K562 (cell line): Measurements from ENCODE around the gene ZFR2. TPM values are rescaled to one million over a fixed set of nuclear protein-coding genes. Genes with fewer than 3 reads are reported as not detected.

Source experiments
- BRD4 ChIP-seq: fragments of 200-600 bp; sonication (generic); IDR thresholded peaks from 2 replicates; pipeline ENCODE4 v1.6.1; 2017; ENCODE audit warnings: inconsistent platforms
- CEBPZ ChIP-seq: fragments of 150-350 bp; IDR thresholded peaks from 2 replicates; pipeline ENCODE4 v1.6.1; 2014; ENCODE audit warnings: low read depth, mild to moderate bottlenecking, low read length, borderline replicate concordance
- CREB5 ChIP-seq: fragments of 250-450 bp; sonication (Bioruptor Pico); IDR thresholded peaks from 2 replicates; pipeline ENCODE4 v1.5.0; 2020; ENCODE audit warnings: mild to moderate bottlenecking
- ELF1 ChIP-seq: fragments of 200-800 bp; sonication (Bioruptor generic); IDR thresholded peaks from 2 replicates; pipeline ENCODE4 v1.6.1; 2016; ENCODE audit warnings: missing genetic modification characterization, missing compliant biosample characterization
- ETV1 ChIP-seq: fragments of 450-650 bp; conservative IDR thresholded peaks from 2 replicates; pipeline ENCODE4 v1.6.1; 2016; ENCODE audit warnings: missing genetic modification characterization, control low read depth, low read depth, missing compliant biosample characterization
- GATAD2B ChIP-seq: fragments of 450-650 bp; IDR thresholded peaks from 2 replicates; pipeline ENCODE4 v1.6.1; 2017; ENCODE audit warnings: mild to moderate bottlenecking, borderline replicate concordance
- HEY1 ChIP-seq: fragments of 250-450 bp; sonication (Bioruptor Pico); IDR thresholded peaks from 2 replicates; pipeline ENCODE4 v1.5.0; 2020; ENCODE audit warnings: mild to moderate bottlenecking, moderate library complexity, borderline replicate concordance
- NFE2L1 ChIP-seq: fragments of 450-650 bp; IDR thresholded peaks from 2 replicates; pipeline ENCODE4 v1.6.1; 2016; ENCODE audit warnings: missing genetic modification characterization, low read depth, mild to moderate bottlenecking, missing compliant biosample characterization, moderate library complexity, borderline replicate concordance
- PML ChIP-seq: IDR thresholded peaks from 2 replicates; pipeline ENCODE4 v1.6.1; 2012; ENCODE audit warnings: low read length, inconsistent platforms
- PTRF ChIP-seq: fragments of 450-650 bp; IDR thresholded peaks from 2 replicates; pipeline ENCODE4 v1.6.1; 2016; ENCODE audit warnings: mild to moderate bottlenecking, missing genetic modification characterization, missing compliant biosample characterization
- PTTG1 ChIP-seq: fragments of 450-650 bp; IDR thresholded peaks from 2 replicates; pipeline ENCODE4 v1.6.1; 2016; ENCODE audit warnings: low read depth, mild to moderate bottlenecking, missing genetic modification characterization, missing compliant biosample characterization
- SNRNP70 ChIP-seq: fragments of 200-400 bp; formaldehyde crosslinking; optimal IDR thresholded peaks from 2 replicates; pipeline ENCODE3; 2017; ENCODE audit warnings: low read depth, low read length
- TRIM24 ChIP-seq, 2 experiments: fragments of 450-650 bp; IDR thresholded peaks; 2 replicates each; pipeline ENCODE4 v1.6.1; 2016
- U2AF1 ChIP-seq: fragments of 200-400 bp; formaldehyde crosslinking; optimal IDR thresholded peaks from 2 replicates; pipeline ENCODE3; 2017; ENCODE audit warnings: mild to moderate bottlenecking, low read depth, low read length, moderate library complexity
- XRCC4 ChIP-seq: IDR thresholded peaks from one replicate; pipeline ENCODE4 v1.6.1; 2011; ENCODE audit not compliant: insufficient read depth, insufficient read length; ENCODE audit errors: extremely low read depth
- ZBTB7A ChIP-seq: IDR thresholded peaks from 2 replicates; pipeline ENCODE4 v1.6.1; 2011; ENCODE audit warnings: low read depth, mild to moderate bottlenecking, low read length, moderate library complexity, borderline replicate concordance; ENCODE audit not compliant: control insufficient read depth
- ZNF212 ChIP-seq: fragments of 450-650 bp; formaldehyde crosslinking; IDR thresholded peaks from 2 replicates; pipeline ENCODE4 v1.4.0; 2020; ENCODE audit warnings: mild to moderate bottlenecking
- ZNF75A ChIP-seq: fragments of 450-650 bp; formaldehyde crosslinking; IDR thresholded peaks from 2 replicates; pipeline ENCODE4 v1.4.0; 2020; ENCODE audit warnings: mild to moderate bottlenecking
- polyA plus RNA-seq, 8 experiments: library from polyadenylated mRNA; depleted of rRNA in 4 of 8; stranded (reverse) in 5 of 8; unstranded in 3 of 8; fragments of >200 nt; fragmentation: Nextera tagmentation in 2 of 8; fragmentation: Illumina TruSeq in 1 of 8; extraction: Ambion mirVana in 2 of 8; extraction: Trizol in 1 of 8; gene quantifications; 2 replicates each; pipeline versions ENCODE4 v1.2.1 to v1.2.3, GENCODE V29; 2011 to 2014; ENCODE audit warnings: inconsistent platforms in 1 of 8, missing spikeins in 1 of 8
- total RNA-seq, 7 experiments: library from RNA; depleted of rRNA in 6 of 7; stranded (reverse); fragments of >200 nt in 6 of 7; fragmentation: Illumina TruSeq in 2 of 7; extraction: Trizol in 2 of 7; gene quantifications; 2 replicates each; pipeline versions ENCODE4 v1.2.1 to v1.2.3, GENCODE V29; 2011 to 2021; ENCODE audit warnings: low replicate concordance in 1 of 7
- TF ChIP-seq, protein P1 (sequence below): fragments of 250-450 bp; sonication (Bioruptor Pico); IDR thresholded peaks from 2 replicates; pipeline ENCODE4 v1.5.0; 2020; ENCODE audit warnings: mild to moderate bottlenecking, borderline replicate concordance
- TF ChIP-seq, protein P2 (sequence below): fragments of 250-450 bp; sonication (Bioruptor Pico); IDR thresholded peaks from 2 replicates; pipeline ENCODE4 v1.5.1; 2021; ENCODE audit warnings: mild to moderate bottlenecking

The ZFR2 gene
- total and polyA plus RNA-seq, 9 of the 15 experiments (the other 6 are each of a cell fraction or from before 2014, with no cell fraction given) = 0.03 to 0.59 (median 0.07) TPM; not detected in 6

GRCh38 chr19:3761382-3762129 lies 107.3 kb downstream of the ZFR2 start, which contains the start of gene APBA3 (continued):
- no peak for TF ChIP-seq XRCC4
- TF ChIP-seq SNRNP70 = no peak
- no peak for TF ChIP-seq CREB5 (CRISPR knock-in tag)
- TF ChIP-seq PML = 0 out of 2 replicates have a peak, but pooled peaks have one; percentile 32
- TF ChIP-seq, protein P1, sequence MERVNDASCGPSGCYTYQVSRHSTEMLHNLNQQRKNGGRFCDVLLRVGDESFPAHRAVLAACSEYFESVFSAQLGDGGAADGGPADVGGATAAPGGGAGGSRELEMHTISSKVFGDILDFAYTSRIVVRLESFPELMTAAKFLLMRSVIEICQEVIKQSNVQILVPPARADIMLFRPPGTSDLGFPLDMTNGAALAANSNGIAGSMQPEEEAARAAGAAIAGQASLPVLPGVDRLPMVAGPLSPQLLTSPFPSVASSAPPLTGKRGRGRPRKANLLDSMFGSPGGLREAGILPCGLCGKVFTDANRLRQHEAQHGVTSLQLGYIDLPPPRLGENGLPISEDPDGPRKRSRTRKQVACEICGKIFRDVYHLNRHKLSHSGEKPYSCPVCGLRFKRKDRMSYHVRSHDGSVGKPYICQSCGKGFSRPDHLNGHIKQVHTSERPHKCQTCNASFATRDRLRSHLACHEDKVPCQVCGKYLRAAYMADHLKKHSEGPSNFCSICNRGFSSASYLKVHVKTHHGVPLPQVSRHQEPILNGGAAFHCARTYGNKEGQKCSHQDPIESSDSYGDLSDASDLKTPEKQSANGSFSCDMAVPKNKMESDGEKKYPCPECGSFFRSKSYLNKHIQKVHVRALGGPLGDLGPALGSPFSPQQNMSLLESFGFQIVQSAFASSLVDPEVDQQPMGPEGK (CRISPR knock-in tag) = no peak
- peak; percentile 72; the same call in 1 of the 2 replicates for TF ChIP-seq ZNF212 (CRISPR knock-in tag)
- TF ChIP-seq ZNF75A (CRISPR knock-in tag) = no peak
- TF ChIP-seq ELF1 = 0 out of 2 replicates have a peak, but pooled peaks have one; percentile 55
- TF ChIP-seq NFE2L1 (tag) = no peak
- no peak for TF ChIP-seq PTRF (tag)
- no peak for TF ChIP-seq BRD4
- TF ChIP-seq ZBTB7A = peak; percentile 81; the same call in 1 of the 2 replicates
- peak; percentile 84 for TF ChIP-seq ETV1 (tag)
- no peak for TF ChIP-seq PTTG1 (tag)
- TF ChIP-seq HEY1 = no peak
- TF ChIP-seq TRIM24 (IDR thresholded peaks at IDR 0.05) = peak in 1 of 2 experiments; percentile 95; a peak in 2 of 4 replicates
- no peak for TF ChIP-seq U2AF1
- TF ChIP-seq GATAD2B = no peak
- TF ChIP-seq, protein P2, sequence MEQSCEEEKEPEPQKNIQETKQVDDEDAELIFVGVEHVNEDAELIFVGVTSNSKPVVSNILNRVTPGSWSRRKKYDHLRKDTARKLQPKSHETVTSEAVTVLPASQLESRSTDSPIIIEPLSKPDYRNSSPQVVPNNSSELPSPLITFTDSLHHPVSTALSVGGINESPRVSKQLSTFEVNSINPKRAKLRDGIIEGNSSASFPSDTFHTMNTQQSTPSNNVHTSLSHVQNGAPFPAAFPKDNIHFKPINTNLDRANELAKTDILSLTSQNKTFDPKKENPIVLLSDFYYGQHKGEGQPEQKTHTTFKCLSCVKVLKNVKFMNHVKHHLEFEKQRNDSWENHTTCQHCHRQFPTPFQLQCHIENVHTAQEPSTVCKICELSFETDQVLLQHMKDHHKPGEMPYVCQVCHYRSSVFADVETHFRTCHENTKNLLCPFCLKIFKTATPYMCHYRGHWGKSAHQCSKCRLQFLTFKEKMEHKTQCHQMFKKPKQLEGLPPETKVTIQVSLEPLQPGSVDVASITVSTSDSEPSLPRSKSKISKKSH (CRISPR knock-in tag) = no peak
- TF ChIP-seq CEBPZ = no peak
